ENCODE results near the gene UBR7.
A peak's percentile ranks its signal among the peaks of the same experiment; 100 is the strongest.

Gene UBR7

DNA sequence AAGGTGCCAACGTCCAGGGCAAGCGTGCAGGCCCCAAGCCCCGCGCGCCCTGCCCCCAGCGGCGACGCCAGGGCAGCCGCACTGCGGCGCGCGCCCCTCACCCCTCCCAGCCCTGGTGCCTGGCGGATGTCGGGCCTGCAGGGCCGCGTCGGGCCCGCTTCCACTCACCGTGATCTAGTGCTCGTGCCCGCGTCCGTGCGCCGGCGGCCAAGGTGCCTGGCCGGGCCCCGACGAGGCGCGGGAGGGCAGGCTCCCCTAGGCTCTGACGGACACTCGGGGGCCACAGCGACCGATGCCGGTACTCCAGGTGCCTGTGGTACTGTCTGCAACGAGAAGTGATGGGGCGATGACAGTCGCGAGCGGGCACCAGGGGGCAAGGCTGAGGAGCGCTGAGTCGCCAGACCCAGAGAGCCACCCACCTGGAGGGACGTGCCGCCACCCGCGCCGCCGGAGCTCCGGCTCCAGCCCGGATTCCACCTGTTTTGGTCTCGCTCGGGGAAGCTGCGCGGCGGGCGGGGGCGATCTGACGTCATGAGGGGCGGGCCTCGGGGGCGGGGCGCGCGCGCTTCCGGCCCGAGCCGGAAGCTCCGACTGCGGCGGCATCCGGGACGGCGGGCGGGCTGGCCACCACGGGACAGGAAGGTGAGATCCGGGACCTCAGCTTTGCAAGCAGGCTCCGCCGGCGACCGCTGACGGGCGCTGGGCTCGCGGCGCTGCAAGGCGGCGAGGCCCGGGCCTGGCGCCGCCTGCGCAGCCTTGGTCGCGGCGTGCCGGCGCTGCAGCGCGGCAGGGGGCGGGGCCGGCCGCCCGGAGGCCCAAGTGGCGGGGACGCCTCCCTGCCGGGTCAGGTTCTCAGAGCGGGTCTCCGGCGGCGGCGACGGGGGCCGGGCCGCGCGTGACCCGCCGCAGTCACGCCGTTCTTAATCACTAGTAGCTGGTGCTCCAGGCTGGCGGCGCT lies 22.4 kb upstream of the UBR7 start, which contains the start of the genes LYSET and MOAP1:
TSS of gene LYSET (plus strand) at position 927 of the 958 bp plus-strand sequence. CDS start 89 bp downstream, outside the sequence.
TSS of gene MOAP1 (minus strand) at position 507 of the 958 bp plus-strand sequence. CDS start 655 bp downstream, outside the sequence.
- TF ChIP-seq RAD21 (IDR thresholded peaks at IDR 0.05; ENCODE audit: low read depth): no peak
- TF ChIP-seq EP300 (IDR thresholded peaks at IDR 0.05; ENCODE audit: borderline replicate concordance): no peak
- peak; percentile 80; the same call in 1 of the 2 replicates for TF ChIP-seq TAF1 (IDR thresholded peaks at IDR 0.05; ENCODE audit: low read depth)
- TF ChIP-seq YY1 (IDR thresholded peaks at IDR 0.05; ENCODE audit: low read depth): peak; percentile 7; the same call in 1 of the 2 replicates
- no peak for TF ChIP-seq FOXM1 (IDR thresholded peaks at IDR 0.05; ENCODE audit: borderline replicate concordance, low read depth)
- TF ChIP-seq ZBTB7A (IDR thresholded peaks at IDR 0.05; ENCODE audit: low read depth): peak; percentile 77
- TF ChIP-seq CREB1 (IDR thresholded peaks at IDR 0.05; ENCODE audit: low read depth): peak; percentile 45; the same call in 1 of the 2 replicates
- TF ChIP-seq MAX (IDR thresholded peaks at IDR 0.05): peak; percentile 50
- peak; percentile 3; the same call in 1 of the 2 replicates for TF ChIP-seq USF1 (IDR thresholded peaks at IDR 0.05)
- TF ChIP-seq CEBPB (IDR thresholded peaks at IDR 0.05): no peak
- TF ChIP-seq, protein P1, sequence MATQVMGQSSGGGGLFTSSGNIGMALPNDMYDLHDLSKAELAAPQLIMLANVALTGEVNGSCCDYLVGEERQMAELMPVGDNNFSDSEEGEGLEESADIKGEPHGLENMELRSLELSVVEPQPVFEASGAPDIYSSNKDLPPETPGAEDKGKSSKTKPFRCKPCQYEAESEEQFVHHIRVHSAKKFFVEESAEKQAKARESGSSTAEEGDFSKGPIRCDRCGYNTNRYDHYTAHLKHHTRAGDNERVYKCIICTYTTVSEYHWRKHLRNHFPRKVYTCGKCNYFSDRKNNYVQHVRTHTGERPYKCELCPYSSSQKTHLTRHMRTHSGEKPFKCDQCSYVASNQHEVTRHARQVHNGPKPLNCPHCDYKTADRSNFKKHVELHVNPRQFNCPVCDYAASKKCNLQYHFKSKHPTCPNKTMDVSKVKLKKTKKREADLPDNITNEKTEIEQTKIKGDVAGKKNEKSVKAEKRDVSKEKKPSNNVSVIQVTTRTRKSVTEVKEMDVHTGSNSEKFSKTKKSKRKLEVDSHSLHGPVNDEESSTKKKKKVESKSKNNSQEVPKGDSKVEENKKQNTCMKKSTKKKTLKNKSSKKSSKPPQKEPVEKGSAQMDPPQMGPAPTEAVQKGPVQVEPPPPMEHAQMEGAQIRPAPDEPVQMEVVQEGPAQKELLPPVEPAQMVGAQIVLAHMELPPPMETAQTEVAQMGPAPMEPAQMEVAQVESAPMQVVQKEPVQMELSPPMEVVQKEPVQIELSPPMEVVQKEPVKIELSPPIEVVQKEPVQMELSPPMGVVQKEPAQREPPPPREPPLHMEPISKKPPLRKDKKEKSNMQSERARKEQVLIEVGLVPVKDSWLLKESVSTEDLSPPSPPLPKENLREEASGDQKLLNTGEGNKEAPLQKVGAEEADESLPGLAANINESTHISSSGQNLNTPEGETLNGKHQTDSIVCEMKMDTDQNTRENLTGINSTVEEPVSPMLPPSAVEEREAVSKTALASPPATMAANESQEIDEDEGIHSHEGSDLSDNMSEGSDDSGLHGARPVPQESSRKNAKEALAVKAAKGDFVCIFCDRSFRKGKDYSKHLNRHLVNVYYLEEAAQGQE (IDR thresholded peaks at IDR 0.05; ENCODE audit: low read depth): no peak
- TF ChIP-seq EGR1 (IDR thresholded peaks at IDR 0.05): peak; percentile 43; the same call in 1 of the 2 replicates
- TF ChIP-seq TCF12 (IDR thresholded peaks at IDR 0.05; ENCODE audit: low read depth): 0 out of 2 replicates have a peak, but pooled peaks have one; percentile 21
- TF ChIP-seq NFIC (IDR thresholded peaks at IDR 0.05): no peak
- no peak; the same call in 1 of the 2 replicates for TF ChIP-seq TEAD4 (IDR thresholded peaks at IDR 0.05)

- TF ChIP-seq FOXM1 (IDR thresholded peaks at IDR 0.05; ENCODE audit: borderline replicate concordance, low read depth): no peak
- no peak for TF ChIP-seq NFIC (IDR thresholded peaks at IDR 0.05)
- TF ChIP-seq MAX (IDR thresholded peaks at IDR 0.05): no peak
- no peak for TF ChIP-seq ZBTB7A (IDR thresholded peaks at IDR 0.05; ENCODE audit: low read depth)
- TF ChIP-seq, protein P1 (IDR thresholded peaks at IDR 0.05; ENCODE audit: low read depth): no peak
- TF ChIP-seq EGR1 (IDR thresholded peaks at IDR 0.05): no peak
- TF ChIP-seq CEBPB (IDR thresholded peaks at IDR 0.05): no peak
- no peak for TF ChIP-seq TCF12 (IDR thresholded peaks at IDR 0.05; ENCODE audit: low read depth)
- no peak for TF ChIP-seq TEAD4 (IDR thresholded peaks at IDR 0.05)
- no peak for TF ChIP-seq TAF1 (IDR thresholded peaks at IDR 0.05; ENCODE audit: low read depth)
- TF ChIP-seq USF1 (IDR thresholded peaks at IDR 0.05): no peak
- no peak for TF ChIP-seq RAD21 (IDR thresholded peaks at IDR 0.05; ENCODE audit: low read depth)
- no peak for TF ChIP-seq EP300 (IDR thresholded peaks at IDR 0.05; ENCODE audit: borderline replicate concordance)
Measured at GRCh38 chr14:93185349-93185720, 21.7 kb upstream of the UBR7 start.

- no peak for TF ChIP-seq YY1 (IDR thresholded peaks at IDR 0.05; ENCODE audit: low read depth)
- TF ChIP-seq NFIC (IDR thresholded peaks at IDR 0.05): no peak
- no peak for TF ChIP-seq EGR1 (IDR thresholded peaks at IDR 0.05)
- TF ChIP-seq RAD21 (IDR thresholded peaks at IDR 0.05; ENCODE audit: low read depth): no peak
- no peak for TF ChIP-seq CREB1 (IDR thresholded peaks at IDR 0.05; ENCODE audit: low read depth)
- no peak for TF ChIP-seq TCF12 (IDR thresholded peaks at IDR 0.05; ENCODE audit: low read depth)
- no peak for TF ChIP-seq USF1 (IDR thresholded peaks at IDR 0.05)
- TF ChIP-seq EP300 (IDR thresholded peaks at IDR 0.05; ENCODE audit: borderline replicate concordance): no peak
- no peak for TF ChIP-seq TEAD4 (IDR thresholded peaks at IDR 0.05)
- TF ChIP-seq, protein P1 (IDR thresholded peaks at IDR 0.05; ENCODE audit: low read depth): no peak
Measured at GRCh38 chr14:93186466-93186865, 20.6 kb upstream of the UBR7 start.

All from Ishikawa (cell line).